Astrocyte of the hippocampus (primary cell): ENCODE results near the gene PRDM2.

Source experiments
- DNase-seq: peaks from one replicate; pipeline ENCODE4 v3.0.0; 2011; ENCODE audit warnings: low read depth, low spot score

Gene PRDM2

GRCh38 chr1:13700521-13701270, 708 bp downstream of the PRDM2 start:
- peak; percentile 61 for DNase-seq

- no peak for DNase-seq
Observed at GRCh38 chr1:13701271-13701640, 1.3 kb downstream of the PRDM2 start.

GRCh38 chr1:13702425-13703127, 2.6 kb downstream of the PRDM2 start:
- no peak for DNase-seq

GRCh38 chr1:13703128-13703513, 3.1 kb downstream of the PRDM2 start:
- no peak for DNase-seq

GRCh38 chr1:13703558-13704490, 3.8 kb downstream of the PRDM2 start:
- DNase-seq, result no peak

GRCh38 chr1:13706046-13706445, 6.1 kb downstream of the PRDM2 start:
- DNase-seq, result no peak

GRCh38 chr1:13707164-13707563, 7.2 kb downstream of the PRDM2 start:
- no peak for DNase-seq

- no peak for DNase-seq
Observed at GRCh38 chr1:13708380-13708982, 8.5 kb downstream of the PRDM2 start.

- no peak for DNase-seq
Observed at GRCh38 chr1:13710086-13710485, 10.1 kb downstream of the PRDM2 start.

GRCh38 chr1:13714851-13715250, 14.9 kb downstream of the PRDM2 start:
- no peak for DNase-seq

- DNase-seq, result peak; percentile 59
Observed at GRCh38 chr1:13715616-13716287, 15.8 kb downstream of the PRDM2 start.

- peak; percentile 20 for DNase-seq
Observed at GRCh38 chr1:13722808-13723360, 22.9 kb downstream of the PRDM2 start.

GRCh38 chr1:13723810-13724209, 23.8 kb downstream of the PRDM2 start:
- no peak for DNase-seq

GRCh38 chr1:13725714-13726175, 25.8 kb downstream of the PRDM2 start:
- peak; percentile 92 for DNase-seq

- no peak for DNase-seq
Observed at GRCh38 chr1:13728091-13728715, 28.2 kb downstream of the PRDM2 start.

GRCh38 chr1:13730291-13730690, 30.3 kb downstream of the PRDM2 start:
- DNase-seq, result no peak

- DNase-seq, result peak; percentile 76
Observed at GRCh38 chr1:13730751-13731482, 30.9 kb downstream of the PRDM2 start.

GRCh38 chr1:13731897-13732296, 31.9 kb downstream of the PRDM2 start:
- no peak for DNase-seq

GRCh38 chr1:13732971-13733667, 33.1 kb downstream of the PRDM2 start:
- DNase-seq, result no peak
